NB4 (cell line): ENCODE results near the gene RCE1.

Source experiments
- CTCF ChIP-seq: IDR thresholded peaks from one replicate; pipeline ENCODE4 v1.5.1; 2012; ENCODE audit warnings: low read depth, low read length
- POLR2A ChIP-seq: IDR thresholded peaks from 2 replicates; pipeline ENCODE4 v1.6.1; 2011; ENCODE audit warnings: mild to moderate bottlenecking; ENCODE audit not compliant: insufficient read length; ENCODE audit errors: extremely low read depth

GRCh38 chr11:66854231-66854661, 11.0 kb downstream of the RCE1 start:
- no peak for TF ChIP-seq POLR2A
- TF ChIP-seq CTCF: no peak
